HUES6 (cell line): ENCODE results near the gene VAV2.

Experiments used
- H3K27ac ChIP-seq: 2 replicates; pipeline ENCODE4 v1.7.0; 2013; ENCODE audit warnings: low read depth, mild to moderate bottlenecking, low read length, inconsistent platforms
- H3K27me3 ChIP-seq: 2 replicates; pipeline ENCODE4 v1.6.1; 2013; ENCODE audit warnings: low read length; ENCODE audit not compliant: control insufficient read depth, insufficient read depth
- H3K36me3 ChIP-seq: 2 replicates; pipeline ENCODE4 v1.6.1; 2013; ENCODE audit warnings: low read length; ENCODE audit not compliant: control insufficient read depth, insufficient read depth
- H3K4me1 ChIP-seq: 2 replicates; pipeline ENCODE4 v1.6.1; 2013; ENCODE audit warnings: low read length; ENCODE audit not compliant: control insufficient read depth, insufficient read depth
- H3K4me3 ChIP-seq: 2 replicates; pipeline ENCODE4 v1.5.1; 2013; ENCODE audit warnings: low read depth, low read length
- H3K9ac ChIP-seq: one replicate; pipeline ENCODE4 v1.6.1; 2013; ENCODE audit warnings: mild to moderate bottlenecking, low read length
- H3K9me3 ChIP-seq: 2 replicates; pipeline ENCODE4 v1.6.1; 2013; ENCODE audit warnings: low read depth, low read length; ENCODE audit not compliant: control insufficient read depth, insufficient read depth

The VAV2 gene

DNA sequence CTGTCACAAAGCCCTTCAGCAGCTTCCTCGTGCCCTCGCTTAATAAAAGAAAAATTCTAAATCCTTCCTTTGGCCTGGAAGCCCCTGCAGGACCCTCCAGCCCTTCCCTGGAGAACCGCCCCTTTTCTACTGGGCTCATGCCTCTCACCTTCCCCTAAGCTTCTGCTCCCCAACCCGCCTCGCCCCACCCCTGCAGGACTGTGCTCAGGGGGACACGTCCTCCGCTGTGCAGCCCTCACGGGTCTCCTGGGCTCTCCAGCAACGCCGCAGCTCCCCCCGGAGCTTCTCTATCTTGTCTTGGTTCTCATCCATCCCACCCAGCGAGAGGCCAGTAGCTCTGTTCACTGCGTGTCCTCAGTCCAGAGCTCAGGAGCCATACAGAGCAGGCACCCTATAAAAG lies 188.4 kb downstream of the VAV2 start:
- Histone ChIP-seq H3K36me3 (peaks cover 36% of the 10 kb centered on the region), H3K27ac (no peak overlapping the region)

DNA sequence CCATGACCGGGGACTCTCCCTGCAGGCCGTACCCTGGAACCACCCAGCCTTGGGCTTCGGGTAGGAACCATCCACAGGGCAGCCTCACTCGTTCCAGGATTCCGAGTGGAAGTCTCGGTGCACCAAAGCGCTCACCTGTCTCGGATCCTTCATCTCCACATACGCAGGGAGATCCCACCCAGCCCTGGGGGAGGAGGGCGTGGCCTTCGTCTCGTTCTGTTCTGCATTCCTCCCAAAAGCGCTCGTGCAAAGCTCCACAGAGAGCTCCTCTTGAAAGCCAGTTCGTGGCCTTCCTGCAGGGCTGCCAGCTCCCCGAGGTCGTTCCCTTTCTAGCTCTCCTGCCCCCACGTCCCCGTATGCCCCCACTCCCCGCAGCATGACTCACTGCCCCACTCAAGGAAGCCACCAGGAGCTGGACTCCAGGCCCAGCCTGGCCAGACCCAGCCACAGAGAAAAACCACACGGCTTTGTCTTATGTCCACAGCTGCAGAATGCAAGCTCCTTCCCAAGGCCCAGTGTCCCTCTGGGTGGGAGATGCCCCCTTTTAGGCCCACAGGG lies 189.0 kb downstream of the VAV2 start:
- H3K9ac ChIP-seq: no peak overlapping the region
- no peaks in the 10 kb centered on the region for H3K27me3 ChIP-seq
- no peaks in the 10 kb centered on the region for H3K9me3 ChIP-seq
- H3K36me3 ChIP-seq: peaks cover 29% of the 10 kb centered on the region
- 0 out of 2 replicates have a peak, but pooled peaks cover 3% of the 10 kb centered on the region for H3K4me1 ChIP-seq
- no peak overlapping the region for H3K4me3 ChIP-seq
- H3K27ac ChIP-seq: no peak overlapping the region

More for the DNA sequence above, 188.4 kb downstream of the VAV2 start:
- no peaks in the 10 kb centered on the region for H3K9me3 ChIP-seq
- no peaks in the 10 kb centered on the region for H3K27me3 ChIP-seq
- H3K4me3 ChIP-seq: no peak overlapping the region
- H3K9ac ChIP-seq: no peak overlapping the region
- 0 out of 2 replicates have a peak, but pooled peaks cover 3% of the 10 kb centered on the region for H3K4me1 ChIP-seq

DNA sequence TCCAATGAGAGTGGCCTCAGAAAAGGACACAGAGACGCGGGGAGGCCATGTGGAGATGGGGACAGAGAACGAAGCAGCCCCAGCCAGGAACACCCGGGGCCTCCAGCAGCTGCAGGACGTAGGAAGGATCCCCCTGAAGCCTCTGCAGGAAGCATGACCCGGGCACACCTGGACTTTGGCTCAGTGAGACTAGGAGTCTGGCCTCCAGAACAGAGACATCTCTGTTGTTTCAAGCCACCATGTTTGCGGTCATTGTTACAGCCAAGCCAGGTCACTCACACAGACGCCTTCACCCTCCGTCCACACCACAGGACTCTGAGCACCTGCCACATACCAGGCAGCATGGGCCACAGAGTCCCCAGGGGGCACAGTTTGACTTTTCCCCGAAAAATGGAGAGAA lies 190.4 kb downstream of the VAV2 start:
- Histone ChIP-seq H3K9ac (no peak overlapping the region), H3K4me3 (no peak overlapping the region), H3K36me3 (peaks cover 19% of the 10 kb centered on the region), H3K27me3 (no peaks in the 10 kb centered on the region), H3K9me3 (no peaks in the 10 kb centered on the region), H3K27ac (no peak overlapping the region), H3K4me1 (0 out of 2 replicates have a peak, but pooled peaks cover 3% of the 10 kb centered on the region)

DNA sequence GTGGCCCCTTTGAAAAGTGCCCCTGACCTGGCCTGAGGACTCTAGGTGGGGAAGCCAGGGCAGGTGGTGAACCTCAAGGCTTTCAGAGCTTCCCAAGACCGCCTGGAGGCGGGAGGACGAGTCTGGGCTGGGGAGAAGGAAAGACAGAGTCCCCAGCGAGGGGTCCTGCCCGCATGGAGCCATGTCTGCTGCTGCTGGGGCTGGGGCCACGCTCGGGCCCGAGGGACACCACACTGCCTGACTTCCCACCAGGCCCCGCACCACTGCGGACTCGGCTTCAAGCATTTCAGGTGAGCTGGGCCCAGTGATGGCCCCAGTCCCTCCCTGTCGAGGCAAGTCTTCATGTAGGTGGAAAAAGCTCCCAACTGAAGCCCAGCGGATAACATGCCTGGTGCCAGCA lies 191.9 kb downstream of the VAV2 start:
- no peaks in the 10 kb centered on the region for H3K27me3 ChIP-seq
- H3K27ac ChIP-seq: 0 out of 2 replicates have a peak overlapping the region, but pooled peaks have one; percentile 38
- peaks cover 20% of the 10 kb centered on the region for H3K36me3 ChIP-seq
- H3K9ac ChIP-seq: no peak overlapping the region
- H3K9me3 ChIP-seq: no peaks in the 10 kb centered on the region
- no peak overlapping the region for H3K4me3 ChIP-seq
- H3K4me1 ChIP-seq: 0 out of 2 replicates have a peak, but pooled peaks cover 3% of the 10 kb centered on the region

DNA sequence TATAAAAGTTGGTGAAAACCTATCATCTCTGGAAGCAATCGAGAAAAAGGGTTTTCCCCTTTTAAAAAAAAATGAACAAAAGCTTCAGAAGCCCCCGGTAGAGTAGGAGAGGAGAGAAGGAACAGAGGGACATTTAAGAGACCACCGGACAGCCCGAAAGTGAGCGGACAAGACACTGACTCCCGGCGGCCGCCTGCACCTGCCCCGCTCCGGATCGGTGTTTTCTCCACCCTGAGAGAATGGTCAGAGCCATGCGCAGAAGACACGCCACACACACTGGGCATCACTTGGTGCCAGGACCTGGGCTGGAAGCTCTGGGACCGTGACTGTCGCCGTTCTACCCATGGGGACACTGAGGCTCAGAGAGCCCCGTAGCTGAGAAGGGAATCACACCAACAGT lies 192.4 kb downstream of the VAV2 start:
- H3K36me3 ChIP-seq: peaks cover 21% of the 10 kb centered on the region
- H3K9me3 ChIP-seq: no peaks in the 10 kb centered on the region
- H3K4me3 ChIP-seq: no peak overlapping the region
- no peaks in the 10 kb centered on the region for H3K27me3 ChIP-seq
- no peak overlapping the region for H3K9ac ChIP-seq
- no peak overlapping the region for H3K27ac ChIP-seq
- H3K4me1 ChIP-seq: 0 out of 2 replicates have a peak, but pooled peaks cover 3% of the 10 kb centered on the region

DNA sequence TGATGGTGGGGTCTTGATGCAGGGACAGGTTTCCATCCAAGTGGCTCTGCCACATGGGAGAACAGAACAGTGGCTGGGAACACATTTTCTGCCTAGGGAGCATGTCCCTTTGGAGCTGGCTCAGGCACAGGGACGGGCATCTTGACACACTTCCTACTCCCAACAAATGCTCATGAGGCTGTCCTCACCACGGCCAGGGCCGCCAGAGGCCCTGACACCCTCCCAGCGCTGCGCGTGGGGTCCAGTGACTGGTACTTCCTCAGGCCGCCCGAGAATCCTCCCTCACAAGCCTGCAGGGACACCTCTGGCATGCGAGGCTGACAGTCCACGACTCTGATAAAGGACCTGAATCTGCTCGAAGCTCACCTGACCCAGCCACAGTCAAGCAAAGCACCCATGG lies 193.0 kb downstream of the VAV2 start:
- Histone ChIP-seq H3K27ac (no peak overlapping the region), H3K4me1 (0 out of 2 replicates have a peak, but pooled peaks cover 3% of the 10 kb centered on the region), H3K9me3 (no peaks in the 10 kb centered on the region), H3K36me3 (peaks cover 23% of the 10 kb centered on the region), H3K4me3 (no peak overlapping the region), H3K9ac (no peak overlapping the region), H3K27me3 (no peaks in the 10 kb centered on the region)

DNA sequence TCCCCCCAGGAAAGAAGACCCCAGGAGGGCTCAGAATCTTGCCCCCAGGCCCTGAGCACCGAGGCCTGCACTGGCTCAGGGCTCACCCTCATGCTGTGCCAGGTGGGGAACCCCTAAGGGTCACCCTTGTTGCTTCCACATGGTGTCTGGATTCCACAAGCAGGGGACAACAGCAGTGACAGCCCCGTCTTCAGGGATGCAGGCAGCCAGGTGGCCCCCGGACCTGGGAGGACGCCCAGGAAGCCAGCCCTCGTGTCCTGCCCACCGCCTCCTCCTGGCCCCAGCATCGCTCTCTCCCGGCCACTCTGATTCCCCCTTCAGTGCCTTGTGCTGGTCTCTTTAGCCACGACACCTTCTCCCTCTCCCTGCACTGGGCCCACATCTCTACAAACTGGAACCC lies 194.0 kb downstream of the VAV2 start:
- no peak overlapping the region for H3K27ac ChIP-seq
- no peaks in the 10 kb centered on the region for H3K27me3 ChIP-seq
- no peak overlapping the region for H3K4me3 ChIP-seq
- H3K9me3 ChIP-seq: no peaks in the 10 kb centered on the region
- no peak overlapping the region for H3K9ac ChIP-seq
- peaks cover 31% of the 10 kb centered on the region for H3K36me3 ChIP-seq
- no peaks in the 10 kb centered on the region; the same call in 1 of the 2 replicates for H3K4me1 ChIP-seq

DNA sequence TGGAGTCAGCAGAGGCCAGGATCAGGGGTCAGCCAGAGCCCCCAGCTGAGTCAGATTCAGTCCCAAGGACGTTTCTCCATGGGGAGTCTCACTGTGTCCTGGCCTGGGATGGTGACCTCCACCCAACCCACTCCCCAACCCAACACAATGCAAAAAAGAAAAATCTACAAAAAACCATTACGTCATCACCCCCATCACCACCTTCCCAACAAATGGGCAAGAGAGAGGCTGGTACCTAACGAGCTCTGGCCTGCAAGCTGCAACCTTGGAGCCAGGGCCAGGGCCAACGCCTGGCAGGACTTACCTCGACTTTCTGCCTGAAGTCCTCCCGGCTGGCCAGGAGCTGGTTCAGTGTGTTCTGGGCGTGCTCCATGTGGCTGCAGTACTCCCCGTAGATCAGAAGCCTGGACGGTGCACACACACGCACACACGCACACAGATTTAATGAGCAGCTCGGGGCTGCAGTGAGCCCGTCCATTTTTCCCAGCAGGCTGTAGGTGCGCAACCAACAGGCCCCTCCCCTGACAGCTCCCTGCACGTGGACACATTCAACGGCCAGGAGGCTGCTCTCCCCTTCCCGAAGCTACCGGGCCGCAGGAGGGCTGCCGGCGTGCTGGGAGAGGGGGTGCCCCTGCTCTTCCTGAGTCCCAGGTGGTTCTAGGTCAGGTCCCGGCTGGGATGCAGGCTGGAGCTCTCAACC lies 194.6 kb downstream of the VAV2 start:
- Histone ChIP-seq H3K27ac (no peak overlapping the region), H3K9ac (no peak overlapping the region), H3K36me3 (peaks cover 29% of the 10 kb centered on the region), H3K4me3 (no peak overlapping the region), H3K4me1 (no peaks in the 10 kb centered on the region; the same call in 1 of the 2 replicates), H3K27me3 (no peaks in the 10 kb centered on the region), H3K9me3 (no peaks in the 10 kb centered on the region)

DNA sequence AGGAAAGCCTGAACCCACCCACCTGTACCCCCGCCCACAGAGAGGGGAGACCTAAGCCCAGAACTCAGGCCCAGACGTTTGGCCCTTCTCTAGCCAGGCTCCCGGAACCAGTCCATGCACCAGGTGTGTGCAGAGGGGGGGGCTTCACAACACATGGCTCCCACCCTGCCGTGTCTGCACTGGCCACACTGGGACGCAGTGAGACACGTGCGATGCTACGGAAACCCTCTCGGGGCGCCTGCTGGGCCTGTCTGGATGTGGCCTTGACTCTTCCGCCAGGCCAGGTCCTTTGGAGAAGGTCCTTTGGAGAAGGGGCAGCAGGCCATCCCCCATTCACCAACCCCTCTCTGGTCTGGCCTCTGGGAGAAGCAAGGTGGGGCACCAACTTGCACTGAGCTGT lies 195.6 kb downstream of the VAV2 start:
- Histone ChIP-seq H3K36me3 (peaks cover 36% of the 10 kb centered on the region), H3K4me1 (no peaks in the 10 kb centered on the region; the same call in 1 of the 2 replicates), H3K4me3 (no peak overlapping the region), H3K27ac (no peak overlapping the region), H3K9ac (no peak overlapping the region), H3K9me3 (no peaks in the 10 kb centered on the region), H3K27me3 (no peaks in the 10 kb centered on the region)

DNA sequence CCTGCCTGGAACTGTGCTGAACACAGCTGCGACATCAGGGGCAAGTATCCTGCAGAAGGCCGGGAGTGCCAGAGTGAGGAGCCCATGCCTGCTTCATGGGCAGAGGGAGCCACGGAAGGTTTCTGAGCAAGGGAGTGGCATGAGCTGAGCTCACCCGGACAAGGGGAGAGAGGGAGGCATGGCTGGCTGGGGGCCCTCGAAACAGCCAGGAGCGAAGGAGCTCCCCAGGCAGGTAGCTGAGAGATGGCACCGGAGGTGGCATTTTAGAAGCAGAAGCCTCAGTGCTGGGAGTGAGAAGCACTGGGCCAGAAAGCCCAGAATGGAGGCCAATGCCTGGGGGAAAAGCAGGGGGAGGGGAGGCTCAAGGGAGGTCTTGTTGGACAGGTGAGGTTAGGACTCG lies 197.1 kb downstream of the VAV2 start:
- Histone ChIP-seq H3K4me1 (no peaks in the 10 kb centered on the region; the same call in 1 of the 2 replicates), H3K9me3 (no peaks in the 10 kb centered on the region), H3K36me3 (peaks cover 43% of the 10 kb centered on the region), H3K27me3 (no peaks in the 10 kb centered on the region), H3K9ac (no peak overlapping the region), H3K4me3 (no peak overlapping the region), H3K27ac (no peak overlapping the region)

DNA sequence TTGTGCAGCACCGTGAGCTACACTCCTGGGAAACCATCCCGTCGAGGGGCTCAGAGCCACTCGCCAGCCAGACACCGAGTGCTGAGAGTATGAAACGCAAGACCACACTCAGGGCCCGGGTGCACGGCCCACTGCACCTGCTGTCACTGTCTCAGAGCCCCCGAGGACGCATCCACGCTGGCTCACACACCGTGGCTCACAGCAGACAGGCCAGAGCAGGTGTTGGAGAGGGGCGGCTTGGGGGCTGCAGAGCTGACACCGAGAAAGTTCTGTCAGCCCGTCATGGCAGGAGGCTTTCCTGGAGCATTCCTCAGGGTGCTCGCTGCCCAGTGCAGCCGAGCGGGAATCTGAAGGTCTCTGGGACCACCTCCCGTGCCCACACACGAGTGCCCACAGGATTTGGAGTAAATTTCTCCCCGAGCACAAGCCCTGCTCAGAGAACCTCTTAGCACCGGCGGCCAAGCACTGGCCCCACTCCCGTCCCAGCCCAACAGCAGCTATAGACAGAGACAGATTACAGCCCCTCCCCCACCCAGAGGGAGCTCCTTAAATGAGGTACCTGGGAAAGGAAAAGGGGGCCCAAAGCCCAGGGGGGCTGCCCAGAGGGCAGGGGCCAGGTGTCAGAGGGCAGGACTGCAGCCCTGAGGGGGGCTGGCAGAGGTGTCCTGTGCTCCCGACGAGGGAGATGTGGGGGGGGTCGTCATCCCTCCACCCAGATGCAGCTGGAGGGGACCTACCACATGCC lies 197.9 kb downstream of the VAV2 start:
- no peak overlapping the region for H3K27ac ChIP-seq
- no peaks in the 10 kb centered on the region; the same call in 1 of the 2 replicates for H3K4me1 ChIP-seq
- no peak overlapping the region for H3K4me3 ChIP-seq
- peaks cover 50% of the 10 kb centered on the region for H3K36me3 ChIP-seq
- no peak overlapping the region for H3K9ac ChIP-seq
- H3K9me3 ChIP-seq: no peaks in the 10 kb centered on the region
- no peaks in the 10 kb centered on the region for H3K27me3 ChIP-seq
